Thoracic aorta (tissue), 2 donors: ENCODE results near the gene STK39. TPM values are rescaled to one million over a fixed set of nuclear protein-coding genes. Genes with fewer than 3 reads are reported as not detected.

Source experiments
- ATAC-seq: fragments of 150-250 bp; one replicate; pipeline ENCODE4 v1.8.0; 2017; ENCODE audit warnings: low read depth; ENCODE audit not compliant: insufficient number of reproducible peaks, low FRiP score
- DNase-seq: peaks from one replicate; pipeline ENCODE4 v3.0.0-alpha.2; 2020; ENCODE audit warnings: low spot score
- H3K27ac ChIP-seq, 2 donors: fragments of 200-600 bp; sonication (generic); 1 replicate in 1 of 2; 2 replicates in 1 of 2; pipeline ENCODE4 v1.5.1; 2016; ENCODE audit warnings: mild to moderate bottlenecking in 2 of 2, moderate library complexity in 2 of 2
- H3K27me3 ChIP-seq: fragments of 200-600 bp; sonication (generic); replicated peaks from 2 replicates; pipeline ENCODE4 v1.6.0; 2016; ENCODE audit warnings: mild to moderate bottlenecking; ENCODE audit not compliant: insufficient read depth
- H3K36me3 ChIP-seq: fragments of 200-600 bp; sonication (generic); one replicate; pipeline ENCODE4 v1.5.1; 2016
- H3K4me1 ChIP-seq, 2 donors: fragments of 200-600 bp; sonication (generic); 1 replicate in 1 of 2; 2 replicates in 1 of 2; pipeline versions ENCODE4 v1.5.1 to v1.6.0; 2016; ENCODE audit warnings: low read depth in 2 of 2, mild to moderate bottlenecking in 1 of 2; ENCODE audit not compliant: control insufficient read depth in 1 of 2
- H3K4me3 ChIP-seq: fragments of 200-600 bp; sonication (generic); 2 replicates; pipeline ENCODE4 v1.5.1; 2016; ENCODE audit warnings: mild to moderate bottlenecking
- H3K9me3 ChIP-seq: fragments of 200-600 bp; sonication (generic); 2 replicates; pipeline ENCODE4 v1.5.1; 2016
- total RNA-seq, 2 donors: library from RNA; depleted of rRNA; stranded (reverse); fragments of >200 nt; gene quantifications; one replicate each; pipeline versions ENCODE4 v1.1.0 to v1.2.3, GENCODE V29; 2016
- TF ChIP-seq, protein P1 (sequence below): fragments of 200-600 bp; sonication (generic); IDR thresholded peaks from one replicate; pipeline ENCODE4 v1.5.1; 2019; ENCODE audit warnings: antibody characterized with exemption

The STK39 gene
- total RNA-seq, 2 donors from 2014 or later = 11.5 to 18.5 TPM

DNA sequence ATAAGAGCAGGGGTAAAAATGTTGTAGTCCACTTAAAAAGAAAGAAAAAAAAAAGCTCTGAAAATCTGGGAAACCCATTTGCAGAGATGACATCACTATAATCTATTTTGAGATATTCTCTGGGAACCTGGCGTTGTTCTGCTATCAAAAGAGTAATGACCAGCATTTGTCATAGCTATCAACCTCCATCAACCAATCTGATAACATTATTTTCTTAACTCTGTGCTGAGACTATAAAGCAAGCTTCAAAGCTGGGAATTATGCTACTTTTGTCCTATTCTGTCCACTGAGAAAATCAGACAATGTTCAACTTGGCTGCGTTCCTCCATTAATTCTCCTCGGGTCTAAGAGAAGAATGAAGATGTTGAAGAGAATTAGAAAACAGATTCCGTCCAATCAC lies 107.5 kb downstream of the STK39 start:
- H3K9me3 ChIP-seq = no peaks in the 10 kb centered on the region
- peaks cover 0 to 7% of the 10 kb centered on the region in 2 donors for H3K4me1 ChIP-seq
- TF ChIP-seq, protein P1, sequence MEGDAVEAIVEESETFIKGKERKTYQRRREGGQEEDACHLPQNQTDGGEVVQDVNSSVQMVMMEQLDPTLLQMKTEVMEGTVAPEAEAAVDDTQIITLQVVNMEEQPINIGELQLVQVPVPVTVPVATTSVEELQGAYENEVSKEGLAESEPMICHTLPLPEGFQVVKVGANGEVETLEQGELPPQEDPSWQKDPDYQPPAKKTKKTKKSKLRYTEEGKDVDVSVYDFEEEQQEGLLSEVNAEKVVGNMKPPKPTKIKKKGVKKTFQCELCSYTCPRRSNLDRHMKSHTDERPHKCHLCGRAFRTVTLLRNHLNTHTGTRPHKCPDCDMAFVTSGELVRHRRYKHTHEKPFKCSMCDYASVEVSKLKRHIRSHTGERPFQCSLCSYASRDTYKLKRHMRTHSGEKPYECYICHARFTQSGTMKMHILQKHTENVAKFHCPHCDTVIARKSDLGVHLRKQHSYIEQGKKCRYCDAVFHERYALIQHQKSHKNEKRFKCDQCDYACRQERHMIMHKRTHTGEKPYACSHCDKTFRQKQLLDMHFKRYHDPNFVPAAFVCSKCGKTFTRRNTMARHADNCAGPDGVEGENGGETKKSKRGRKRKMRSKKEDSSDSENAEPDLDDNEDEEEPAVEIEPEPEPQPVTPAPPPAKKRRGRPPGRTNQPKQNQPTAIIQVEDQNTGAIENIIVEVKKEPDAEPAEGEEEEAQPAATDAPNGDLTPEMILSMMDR = no peak
- H3K27ac ChIP-seq = no peak overlapping the region
- DNase-seq (no peak), ATAC-seq (no peak)
- no peak overlapping the region for H3K4me3 ChIP-seq
- H3K36me3 ChIP-seq = peaks cover under 1% of the 10 kb centered on the region
- H3K27me3 ChIP-seq = no peaks in the 10 kb centered on the region

DNA sequence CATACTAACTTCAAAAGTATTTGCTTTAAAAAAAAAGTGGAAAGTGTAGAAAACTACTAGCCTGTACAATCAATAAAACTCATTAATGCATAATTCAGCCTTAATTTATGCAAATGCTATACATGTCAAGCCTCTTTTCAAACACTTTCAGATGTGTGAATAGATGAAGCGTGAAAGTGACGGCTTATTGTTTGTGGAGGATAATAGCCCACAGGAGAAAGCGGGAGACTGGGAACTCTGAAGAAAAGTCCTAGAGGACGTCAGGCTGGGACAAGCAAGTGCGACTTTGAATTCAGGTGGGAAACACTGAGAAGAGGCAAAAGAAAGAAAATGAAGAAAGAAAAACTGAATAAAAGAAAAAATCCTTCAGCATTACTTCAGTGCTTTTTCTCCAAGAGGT lies 108.5 kb downstream of the STK39 start:
- H3K9me3 ChIP-seq = no peaks in the 10 kb centered on the region
- no peak for ATAC-seq
- TF ChIP-seq, protein P1 = no peak
- H3K36me3 ChIP-seq = peaks cover 3% of the 10 kb centered on the region
- peaks cover 0 to 7% of the 10 kb centered on the region in 2 donors for H3K4me1 ChIP-seq
- no peak overlapping the region for H3K27ac ChIP-seq
- DNase-seq = no peak
- H3K27me3 ChIP-seq = no peaks in the 10 kb centered on the region
- no peak overlapping the region for H3K4me3 ChIP-seq

DNA sequence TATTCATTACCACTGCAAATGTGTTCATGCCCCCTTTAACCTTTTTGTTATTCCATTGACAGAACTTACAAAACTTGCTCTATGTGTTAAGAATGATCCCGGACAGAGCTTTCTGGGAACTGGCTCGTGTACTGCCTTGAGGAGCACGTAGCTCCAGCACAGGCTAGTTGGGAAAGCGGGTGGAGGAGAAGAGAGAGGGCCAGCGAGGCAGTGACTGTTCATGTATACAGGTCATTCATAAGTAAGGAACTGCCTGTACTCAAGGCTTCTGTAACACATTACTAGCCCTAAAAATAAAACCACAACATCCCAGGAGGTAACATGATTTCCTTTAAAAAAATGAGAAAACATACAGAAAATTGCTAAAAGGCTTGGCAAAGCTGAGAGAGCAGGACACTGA lies 109.0 kb downstream of the STK39 start:
- DNase-seq = no peak
- Histone ChIP-seq H3K27ac (no peak overlapping the region), H3K9me3 (no peaks in the 10 kb centered on the region), H3K4me3 (no peak overlapping the region), H3K27me3 (no peaks in the 10 kb centered on the region), H3K4me1 (peaks cover 0 to 7% of the 10 kb centered on the region in 2 donors), H3K36me3 (peaks cover 3% of the 10 kb centered on the region)
- TF ChIP-seq, protein P1 = no peak
- no peak for ATAC-seq

DNA sequence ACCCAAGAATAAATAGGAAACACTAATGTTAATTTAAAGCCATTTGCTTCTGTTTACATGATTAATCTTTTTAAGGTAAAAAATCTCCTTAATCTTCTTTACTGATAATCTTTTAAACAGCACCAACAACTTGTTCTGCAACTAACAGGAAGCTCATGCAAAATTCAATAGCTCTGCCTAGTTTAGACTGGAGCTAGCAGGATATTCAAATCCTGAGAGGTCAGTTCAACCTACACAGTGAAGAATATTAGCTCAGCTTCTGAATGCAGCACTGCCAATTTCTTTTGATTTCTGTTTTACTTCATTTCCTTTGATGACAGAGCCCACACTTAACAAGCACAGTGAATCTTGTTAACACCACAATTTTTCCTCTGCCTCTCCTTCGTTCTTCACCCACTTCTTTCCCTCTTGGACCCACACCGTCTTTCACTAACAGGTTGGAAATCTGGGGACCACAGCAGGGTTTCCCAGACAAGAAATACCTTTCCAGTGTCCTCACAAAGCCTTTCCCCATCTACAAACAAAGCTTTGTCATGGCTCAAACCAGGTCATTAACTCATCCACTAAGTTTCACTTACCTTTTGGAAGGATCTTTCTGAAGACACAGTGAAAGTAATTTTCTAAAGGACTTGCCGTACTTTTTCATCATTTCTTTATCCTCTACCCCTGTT lies 109.8 kb downstream of the STK39 start:
- Histone ChIP-seq H3K27ac (no peak overlapping the region), H3K4me3 (no peak overlapping the region), H3K27me3 (no peaks in the 10 kb centered on the region), H3K9me3 (no peaks in the 10 kb centered on the region), H3K4me1 (peaks cover 0 to 7% of the 10 kb centered on the region in 2 donors), H3K36me3 (peaks cover 3% of the 10 kb centered on the region)
- TF ChIP-seq, protein P1 = no peak
- DNase-seq (no peak), ATAC-seq (no peak)

DNA sequence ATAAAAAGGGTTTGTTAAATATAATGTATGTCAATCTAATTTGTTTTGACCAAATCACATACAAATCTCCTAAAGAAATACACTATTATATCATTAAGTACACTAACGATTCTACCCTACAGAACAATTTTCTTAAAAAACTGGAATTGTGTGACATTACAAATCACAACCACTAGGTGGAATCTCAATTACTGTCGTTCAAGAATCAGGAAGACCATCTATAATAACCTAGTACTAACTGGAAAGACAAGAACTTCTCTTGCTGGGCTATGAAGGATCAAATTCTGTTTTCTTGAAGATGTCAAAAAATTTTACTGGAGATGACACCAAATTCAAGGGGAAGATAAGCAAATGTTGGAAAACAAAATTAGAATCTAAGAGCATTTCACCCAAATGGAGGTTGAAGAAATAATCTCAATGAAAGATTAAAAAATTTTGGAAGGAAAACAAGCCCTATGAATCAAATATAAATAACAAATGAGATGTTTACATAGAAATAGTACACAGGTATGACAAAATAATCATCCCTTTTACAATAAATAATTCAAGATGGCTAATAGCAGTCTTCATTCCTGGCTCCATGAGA lies 110.9 kb downstream of the STK39 start:
- TF ChIP-seq, protein P1 = peak; percentile 40
- H3K4me1 ChIP-seq = peaks cover 0 to 7% of the 10 kb centered on the region in 2 donors
- peaks cover 3% of the 10 kb centered on the region for H3K36me3 ChIP-seq
- H3K4me3 ChIP-seq = no peak overlapping the region
- DNase-seq (no peak), ATAC-seq (no peak)
- no peak overlapping the region for H3K27ac ChIP-seq
- H3K9me3 ChIP-seq = no peaks in the 10 kb centered on the region
- H3K27me3 ChIP-seq = no peaks in the 10 kb centered on the region
